Hepatocyte (in vitro differentiated cells): ENCODE measurements around the gene NR1H3. TPM values are rescaled to one million over a fixed set of nuclear protein-coding genes. Genes with fewer than 3 reads are reported as not detected.

Experiments used
- DNase-seq: peaks from one replicate; pipeline ENCODE4 v3.0.0-alpha.2; 2016; ENCODE audit warnings: low spot score
- H2AFZ ChIP-seq: fragments of 200-600 bp; sonication (generic); 2 replicates; pipeline ENCODE4 v1.6.0; 2016; ENCODE audit warnings: antibody characterized with exemption, mild to moderate bottlenecking
- H3K27ac ChIP-seq: fragments of 200-600 bp; sonication (generic); 2 replicates; pipeline ENCODE4 v1.5.1; 2016; ENCODE audit warnings: mild to moderate bottlenecking
- H3K27me3 ChIP-seq: fragments of 200-600 bp; sonication (generic); 2 replicates; pipeline ENCODE4 v1.6.1; 2016
- H3K36me3 ChIP-seq: fragments of 200-600 bp; sonication (generic); replicated peaks from 2 replicates; pipeline ENCODE4 v1.5.1; 2016; ENCODE audit warnings: low read depth; ENCODE audit not compliant: insufficient read depth
- H3K4me1 ChIP-seq: fragments of 200-600 bp; sonication (generic); 2 replicates; pipeline ENCODE4 v1.5.1; 2016; ENCODE audit warnings: mild to moderate bottlenecking, moderate library complexity; ENCODE audit not compliant: insufficient read depth
- H3K4me2 ChIP-seq: fragments of 200-600 bp; sonication (generic); 2 replicates; pipeline ENCODE4 v1.6.0; 2016
- H3K4me3 ChIP-seq: fragments of 200-600 bp; sonication (generic); 2 replicates; pipeline ENCODE4 v1.5.1; 2016; ENCODE audit warnings: mild to moderate bottlenecking
- H3K79me2 ChIP-seq: fragments of 200-600 bp; sonication (generic); 2 replicates; pipeline ENCODE4 v1.6.0; 2017; ENCODE audit warnings: mild to moderate bottlenecking
- H3K9me2 ChIP-seq: fragments of 200-600 bp; sonication (generic); replicated peaks from 2 replicates; pipeline ENCODE4 v1.6.0; 2017; ENCODE audit warnings: mild to moderate bottlenecking; ENCODE audit not compliant: insufficient read depth
- H3K9me3 ChIP-seq: fragments of 200-600 bp; sonication (generic); 2 replicates; pipeline ENCODE4 v1.5.1; 2016; ENCODE audit warnings: low read depth, mild to moderate bottlenecking
- H4K20me1 ChIP-seq: fragments of 200-600 bp; sonication (generic); 2 replicates; pipeline ENCODE4 v1.6.0; 2016; ENCODE audit warnings: mild to moderate bottlenecking; ENCODE audit not compliant: insufficient read depth, poor library complexity, severe bottlenecking
- EZH2 ChIP-seq: fragments of 200-600 bp; sonication (generic); IDR thresholded peaks from 2 replicates; pipeline ENCODE4 v1.6.1; 2016; ENCODE audit warnings: antibody characterized with exemption, mild to moderate bottlenecking, borderline replicate concordance
- EZH2phosphoT487 ChIP-seq: fragments of 200-600 bp; sonication (generic); IDR thresholded peaks from one replicate; pipeline ENCODE4 v1.6.1; 2018; ENCODE audit warnings: antibody characterized with exemption, mild to moderate bottlenecking, low read depth, moderate library complexity; ENCODE audit not compliant: unreplicated experiment, severe bottlenecking
- WGBS: methylation state at CpG from one replicate; pipeline ENCODE4 v1.1.6; 2016; ENCODE audit warnings: low lambda C conversion rate; ENCODE audit errors: missing lambda C conversion rate; 5-methylcytosine and 5-hydroxymethylcytosine counted together
- polyA plus RNA-seq: library from polyadenylated mRNA; unstranded; fragments of >200 nt; fragmentation: Nextera tagmentation; extraction: Ambion mirVana; gene quantifications from 2 replicates; pipeline ENCODE4 v1.2.1, GENCODE V29; 2016
- total RNA-seq: library from RNA; depleted of rRNA; stranded (reverse); fragments of >200 nt; gene quantifications from 2 replicates; pipeline ENCODE4 v1.2.3, GENCODE V29; 2014
- TF ChIP-seq, protein P1 (sequence below): fragments of 200-600 bp; sonication (generic); IDR thresholded peaks from 2 replicates; pipeline ENCODE4 v1.5.1; 2016; ENCODE audit warnings: antibody characterized with exemption, mild to moderate bottlenecking; ENCODE audit not compliant: poor library complexity

The NR1H3 gene
- total and polyA plus RNA-seq, 2 experiments from 2014 or later, result 43.1 to 49.5 TPM

DNA sequence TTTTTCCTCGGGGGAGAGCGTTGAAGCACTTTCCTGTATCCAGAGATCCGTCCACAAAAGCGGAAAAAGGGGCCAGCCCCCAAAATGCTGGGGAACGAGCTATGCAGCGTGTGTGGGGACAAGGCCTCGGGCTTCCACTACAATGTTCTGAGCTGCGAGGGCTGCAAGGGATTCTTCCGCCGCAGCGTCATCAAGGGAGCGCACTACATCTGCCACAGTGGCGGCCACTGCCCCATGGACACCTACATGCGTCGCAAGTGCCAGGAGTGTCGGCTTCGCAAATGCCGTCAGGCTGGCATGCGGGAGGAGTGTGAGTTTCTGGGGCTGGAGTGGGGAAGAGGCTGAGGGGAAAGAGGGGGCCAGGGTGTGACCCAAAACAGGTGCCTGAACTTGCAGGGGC is 2.6 kb downstream of the NR1H3 start:
- H3K4me3 ChIP-seq, result no peak overlapping the region
- WGBS, result 90% methylated on average over 19 of the region's 19 CpGs
- peaks cover 9% of the 10 kb centered on the region for H3K79me2 ChIP-seq
- peaks cover 30% of the 10 kb centered on the region for H3K4me1 ChIP-seq
- no peak overlapping the region for H3K4me2 ChIP-seq
- no peaks in the 10 kb centered on the region for H3K36me3 ChIP-seq
- no peaks in the 10 kb centered on the region for H3K9me2 ChIP-seq
- no peaks in the 10 kb centered on the region for H3K9me3 ChIP-seq
- DNase-seq, result no peak
- H2AFZ ChIP-seq, result no peak overlapping the region
- H4K20me1 ChIP-seq, result no peaks in the 10 kb centered on the region
- H3K27me3 ChIP-seq, result no peaks in the 10 kb centered on the region
- no peak overlapping the region for H3K27ac ChIP-seq
- no peak for TF ChIP-seq EZH2phosphoT487
- no peak for TF ChIP-seq EZH2
- TF ChIP-seq, protein P1, sequence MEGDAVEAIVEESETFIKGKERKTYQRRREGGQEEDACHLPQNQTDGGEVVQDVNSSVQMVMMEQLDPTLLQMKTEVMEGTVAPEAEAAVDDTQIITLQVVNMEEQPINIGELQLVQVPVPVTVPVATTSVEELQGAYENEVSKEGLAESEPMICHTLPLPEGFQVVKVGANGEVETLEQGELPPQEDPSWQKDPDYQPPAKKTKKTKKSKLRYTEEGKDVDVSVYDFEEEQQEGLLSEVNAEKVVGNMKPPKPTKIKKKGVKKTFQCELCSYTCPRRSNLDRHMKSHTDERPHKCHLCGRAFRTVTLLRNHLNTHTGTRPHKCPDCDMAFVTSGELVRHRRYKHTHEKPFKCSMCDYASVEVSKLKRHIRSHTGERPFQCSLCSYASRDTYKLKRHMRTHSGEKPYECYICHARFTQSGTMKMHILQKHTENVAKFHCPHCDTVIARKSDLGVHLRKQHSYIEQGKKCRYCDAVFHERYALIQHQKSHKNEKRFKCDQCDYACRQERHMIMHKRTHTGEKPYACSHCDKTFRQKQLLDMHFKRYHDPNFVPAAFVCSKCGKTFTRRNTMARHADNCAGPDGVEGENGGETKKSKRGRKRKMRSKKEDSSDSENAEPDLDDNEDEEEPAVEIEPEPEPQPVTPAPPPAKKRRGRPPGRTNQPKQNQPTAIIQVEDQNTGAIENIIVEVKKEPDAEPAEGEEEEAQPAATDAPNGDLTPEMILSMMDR, result no peak

DNA sequence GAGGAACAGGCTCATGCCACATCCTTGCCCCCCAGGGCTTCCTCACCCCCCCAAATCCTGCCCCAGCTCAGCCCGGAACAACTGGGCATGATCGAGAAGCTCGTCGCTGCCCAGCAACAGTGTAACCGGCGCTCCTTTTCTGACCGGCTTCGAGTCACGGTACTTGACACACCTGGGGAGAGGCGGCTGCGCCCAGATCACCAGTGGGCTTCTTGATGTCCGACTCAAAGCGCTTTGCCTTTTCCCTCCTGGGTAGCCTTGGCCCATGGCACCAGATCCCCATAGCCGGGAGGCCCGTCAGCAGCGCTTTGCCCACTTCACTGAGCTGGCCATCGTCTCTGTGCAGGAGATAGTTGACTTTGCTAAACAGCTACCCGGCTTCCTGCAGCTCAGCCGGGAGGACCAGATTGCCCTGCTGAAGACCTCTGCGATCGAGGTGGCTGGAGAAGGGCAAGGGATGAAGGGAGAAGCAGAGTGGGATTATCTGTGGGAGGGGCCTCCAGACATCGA is 3.5 kb downstream of the NR1H3 start:
- H3K27ac ChIP-seq, result no peak overlapping the region
- no peaks in the 10 kb centered on the region for H3K9me2 ChIP-seq
- H4K20me1 ChIP-seq, result no peaks in the 10 kb centered on the region
- WGBS, result 92% methylated on average over 22 of the region's 22 CpGs
- H2AFZ ChIP-seq, result no peak overlapping the region
- peaks cover 24% of the 10 kb centered on the region for H3K4me1 ChIP-seq
- H3K9me3 ChIP-seq, result no peaks in the 10 kb centered on the region
- H3K27me3 ChIP-seq, result no peaks in the 10 kb centered on the region
- TF ChIP-seq, protein P1, result no peak
- H3K4me2 ChIP-seq, result no peak overlapping the region
- H3K4me3 ChIP-seq, result no peak overlapping the region
- peaks cover 9% of the 10 kb centered on the region for H3K79me2 ChIP-seq
- DNase-seq, result no peak
- H3K36me3 ChIP-seq, result no peaks in the 10 kb centered on the region

DNA sequence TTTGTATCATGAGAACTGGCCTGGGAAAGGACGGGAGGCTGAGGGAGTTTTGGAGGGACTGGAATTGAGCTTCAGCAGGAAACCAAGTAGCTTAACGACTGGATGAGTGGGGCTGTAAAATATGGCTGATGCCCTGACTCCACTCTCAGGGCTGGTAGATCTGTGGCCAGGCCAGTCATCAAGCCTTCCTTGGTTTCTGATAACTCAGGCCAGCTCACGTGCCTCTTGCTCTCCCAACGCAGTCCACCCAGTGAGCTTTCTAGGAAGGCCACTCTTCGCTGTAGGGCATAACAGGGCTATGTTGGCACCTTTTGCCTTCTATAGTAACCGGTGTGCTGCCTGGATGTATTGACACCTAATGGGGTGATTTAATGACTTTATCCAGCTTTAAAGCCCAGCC is 6.3 kb downstream of the NR1H3 start:
- no peak overlapping the region for H3K27ac ChIP-seq
- peaks cover 14% of the 10 kb centered on the region for H3K4me1 ChIP-seq
- H2AFZ ChIP-seq, result no peak overlapping the region

More for the DNA sequence above, 6.3 kb downstream of the NR1H3 start:
- H3K36me3 ChIP-seq, result no peaks in the 10 kb centered on the region
- TF ChIP-seq EZH2phosphoT487, result no peak
- TF ChIP-seq, protein P1, result no peak
- no peak for TF ChIP-seq EZH2
- H3K4me2 ChIP-seq, result no peak overlapping the region
- no peaks in the 10 kb centered on the region for H3K27me3 ChIP-seq
- WGBS, result 86% methylated on average over 6 of the region's 6 CpGs
- H3K9me3 ChIP-seq, result no peaks in the 10 kb centered on the region
- H3K79me2 ChIP-seq, result peaks cover 5% of the 10 kb centered on the region
- H4K20me1 ChIP-seq, result no peaks in the 10 kb centered on the region
- H3K4me3 ChIP-seq, result no peak overlapping the region
- H3K9me2 ChIP-seq, result no peaks in the 10 kb centered on the region
- DNase-seq, result no peak
